ENCODE results near the gene CYREN. TPM values are rescaled to one million over a fixed set of nuclear protein-coding genes. Genes with fewer than 3 reads are reported as not detected.
A peak's percentile ranks its signal among the peaks of the same experiment; 100 is the strongest.
"Not testable (repeated sequence)": the region's sequence is repeated elsewhere in the genome, so short reads cannot be mapped to it uniquely, and the experiment has no call there.

CYREN gene
- total RNA-seq, 1 experiment from 2014 or later, result 64.8 TPM

- DNase-seq (ENCODE audit: extremely low read depth, low read depth), result no peak
These were observed 8.9 kb upstream of the CYREN start for GRCh38 chr7:135179321-135179925.

GRCh38 chr7:135178364-135178763 is 7.9 kb upstream of the CYREN start:
- no peak for DNase-seq (ENCODE audit: extremely low read depth, low read depth)

- no peak for DNase-seq (ENCODE audit: extremely low read depth, low read depth)
These were observed 6.7 kb upstream of the CYREN start for GRCh38 chr7:135177028-135177696.

GRCh38 chr7:135175931-135176330 is 5.4 kb upstream of the CYREN start:
- DNase-seq (ENCODE audit: extremely low read depth, low read depth), result no peak

- DNase-seq (ENCODE audit: extremely low read depth, low read depth), result no peak
These were observed 4.4 kb upstream of the CYREN start for GRCh38 chr7:135174941-135175340.

GRCh38 chr7:135173916-135174315 is 3.4 kb upstream of the CYREN start:
- DNase-seq (ENCODE audit: extremely low read depth, low read depth), result not testable (repeated sequence)

GRCh38 chr7:135171581-135172291 is 1.2 kb upstream of the CYREN start:
- DNase-seq (ENCODE audit: extremely low read depth, low read depth), result not testable (repeated sequence)

GRCh38 chr7:135170998-135171481 is 533 bp upstream of the CYREN start:
- not testable (repeated sequence) for DNase-seq (ENCODE audit: extremely low read depth, low read depth)

GRCh38 chr7:135169964-135170273 is 588 bp downstream of the CYREN start:
- DNase-seq (ENCODE audit: extremely low read depth, low read depth), result no peak

GRCh38 chr7:135169141-135169963 is 1.2 kb downstream of the CYREN start:
- DNase-seq (ENCODE audit: extremely low read depth, low read depth), result peak; percentile 44

- DNase-seq (ENCODE audit: extremely low read depth, low read depth), result no peak
These were observed 1.9 kb downstream of the CYREN start for GRCh38 chr7:135168489-135169140.

- no peak for DNase-seq (ENCODE audit: extremely low read depth, low read depth)
These were observed 2.5 kb downstream of the CYREN start for GRCh38 chr7:135168001-135168400.

GRCh38 chr7:135167365-135167917 is 3.1 kb downstream of the CYREN start:
- DNase-seq (ENCODE audit: extremely low read depth, low read depth), result no peak

GRCh38 chr7:135166338-135166990 is 4.0 kb downstream of the CYREN start:
- DNase-seq (ENCODE audit: extremely low read depth, low read depth), result no peak

- no peak for DNase-seq (ENCODE audit: extremely low read depth, low read depth)
These were observed 4.6 kb downstream of the CYREN start for GRCh38 chr7:135165862-135166261.

- no peak for DNase-seq (ENCODE audit: extremely low read depth, low read depth)
These were observed 6.0 kb downstream of the CYREN start for GRCh38 chr7:135164357-135165061.

- no peak for DNase-seq (ENCODE audit: extremely low read depth, low read depth)
These were observed 8.0 kb downstream of the CYREN start for GRCh38 chr7:135162382-135163001.

- no peak for DNase-seq (ENCODE audit: extremely low read depth, low read depth)
These were observed 8.8 kb downstream of the CYREN start for GRCh38 chr7:135161669-135162068.

Data from NCI-H460 (cell line).